Lower leg skin (tissue), 3 donors: Measurements from ENCODE around the gene PPM1A.

Experiments used
- POLR2A ChIP-seq, 2 donors: fragments of 450-650 bp; IDR thresholded peaks; one replicate each; pipeline ENCODE4 v1.6.1; 2016 to 2017; ENCODE audit warnings: antibody characterized with exemption in 2 of 2, mild to moderate bottlenecking in 1 of 2, moderate library complexity in 1 of 2
- TF ChIP-seq, protein P1 (sequence below), 3 donors: fragments of 450-650 bp; IDR thresholded peaks; one replicate each; pipeline ENCODE4 v1.5.1; 2016; ENCODE audit warnings: antibody characterized with exemption in 3 of 3, mild to moderate bottlenecking in 3 of 3, moderate library complexity in 2 of 3

DNA sequence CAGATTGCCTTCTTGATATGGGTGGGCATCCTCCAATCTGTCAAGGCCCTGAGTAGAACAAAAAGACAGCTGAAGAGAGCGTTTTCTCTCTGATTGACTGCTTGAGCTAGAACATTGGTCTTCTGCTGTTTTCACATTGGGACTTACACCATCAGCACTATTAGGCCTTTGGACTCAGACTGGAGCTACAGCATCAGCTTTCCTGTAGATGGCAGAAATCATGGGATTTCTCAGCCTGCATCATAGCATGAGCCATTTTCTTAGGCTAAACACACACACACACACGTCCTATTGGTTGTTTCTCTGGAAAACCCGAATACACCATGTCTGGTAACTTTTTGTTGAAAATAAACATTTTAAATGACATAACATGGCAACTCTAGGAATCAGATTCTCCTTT, 15.8 kb upstream of the PPM1A start:
- TF ChIP-seq, protein P1, sequence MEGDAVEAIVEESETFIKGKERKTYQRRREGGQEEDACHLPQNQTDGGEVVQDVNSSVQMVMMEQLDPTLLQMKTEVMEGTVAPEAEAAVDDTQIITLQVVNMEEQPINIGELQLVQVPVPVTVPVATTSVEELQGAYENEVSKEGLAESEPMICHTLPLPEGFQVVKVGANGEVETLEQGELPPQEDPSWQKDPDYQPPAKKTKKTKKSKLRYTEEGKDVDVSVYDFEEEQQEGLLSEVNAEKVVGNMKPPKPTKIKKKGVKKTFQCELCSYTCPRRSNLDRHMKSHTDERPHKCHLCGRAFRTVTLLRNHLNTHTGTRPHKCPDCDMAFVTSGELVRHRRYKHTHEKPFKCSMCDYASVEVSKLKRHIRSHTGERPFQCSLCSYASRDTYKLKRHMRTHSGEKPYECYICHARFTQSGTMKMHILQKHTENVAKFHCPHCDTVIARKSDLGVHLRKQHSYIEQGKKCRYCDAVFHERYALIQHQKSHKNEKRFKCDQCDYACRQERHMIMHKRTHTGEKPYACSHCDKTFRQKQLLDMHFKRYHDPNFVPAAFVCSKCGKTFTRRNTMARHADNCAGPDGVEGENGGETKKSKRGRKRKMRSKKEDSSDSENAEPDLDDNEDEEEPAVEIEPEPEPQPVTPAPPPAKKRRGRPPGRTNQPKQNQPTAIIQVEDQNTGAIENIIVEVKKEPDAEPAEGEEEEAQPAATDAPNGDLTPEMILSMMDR (IDR thresholded peaks at IDR 0.05) = no peak
- TF ChIP-seq POLR2A (IDR thresholded peaks at IDR 0.05) = no peak
